GDM1 (cell line): Measurements from ENCODE around the gene SIK3.

ENCODE experiments used
- DNase-seq: peaks from one replicate; lab custom pipeline; 2025; lab: John Stamatoyannopoulos, UW

SIK3 gene

DNA sequence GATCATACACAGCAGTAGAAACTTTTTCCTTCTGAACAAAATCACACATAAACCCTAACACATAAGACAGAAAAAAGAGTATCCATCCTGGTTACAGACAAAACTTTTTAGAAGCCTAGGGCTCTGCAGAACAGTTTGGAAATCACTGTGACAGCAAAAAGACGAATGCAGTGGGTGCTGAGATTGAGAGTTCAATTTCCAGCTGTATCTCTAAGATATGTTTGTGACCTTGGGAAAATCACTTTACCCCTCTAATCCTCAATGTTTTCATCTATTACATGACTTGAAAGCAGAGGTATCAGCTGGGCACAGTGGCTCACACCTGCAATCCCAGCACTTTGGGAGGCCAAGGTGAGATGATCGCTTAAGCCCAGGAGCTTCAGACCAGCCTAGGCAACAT, 128.5 kb downstream of the SIK3 start:
- DNase-seq: no peak

DNA sequence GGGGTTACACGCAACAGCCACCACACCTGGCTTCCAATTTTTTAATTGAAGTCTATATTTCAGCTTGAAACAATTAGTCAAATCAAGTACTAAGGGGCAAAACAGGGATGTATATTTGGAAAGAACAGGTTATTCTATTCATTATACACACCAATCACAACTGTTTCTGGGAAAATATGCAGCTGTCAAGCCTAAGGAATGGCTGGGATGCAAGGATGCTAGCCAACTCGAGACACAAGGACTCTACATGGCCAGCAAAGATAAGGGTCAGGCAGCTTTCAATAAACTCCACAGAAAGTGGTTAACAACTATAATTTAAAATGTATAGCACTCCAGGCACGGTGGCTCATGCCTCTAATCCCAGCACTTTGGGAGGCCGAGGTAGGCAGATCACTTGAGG, 134.0 kb downstream of the SIK3 start:
- DNase-seq: no peak

DNA sequence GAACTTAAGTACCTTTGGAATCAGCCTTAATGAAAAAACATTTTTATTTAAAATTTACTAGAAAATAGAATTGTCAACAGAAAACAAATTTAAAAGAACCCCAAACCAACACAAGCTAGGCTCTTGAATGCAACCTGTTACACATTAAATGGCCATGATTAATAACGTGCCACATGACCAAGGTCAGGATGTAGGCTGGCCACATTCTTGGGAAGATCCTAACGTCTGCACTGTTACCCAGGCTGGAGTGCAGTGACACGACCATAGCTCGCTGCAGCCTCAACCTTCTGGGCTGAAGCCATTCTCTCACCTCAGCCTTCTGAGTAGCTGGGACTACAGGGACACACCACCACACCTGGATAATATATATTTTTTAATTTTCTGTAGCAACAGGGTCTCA, 134.4 kb downstream of the SIK3 start:
- no peak for DNase-seq

DNA sequence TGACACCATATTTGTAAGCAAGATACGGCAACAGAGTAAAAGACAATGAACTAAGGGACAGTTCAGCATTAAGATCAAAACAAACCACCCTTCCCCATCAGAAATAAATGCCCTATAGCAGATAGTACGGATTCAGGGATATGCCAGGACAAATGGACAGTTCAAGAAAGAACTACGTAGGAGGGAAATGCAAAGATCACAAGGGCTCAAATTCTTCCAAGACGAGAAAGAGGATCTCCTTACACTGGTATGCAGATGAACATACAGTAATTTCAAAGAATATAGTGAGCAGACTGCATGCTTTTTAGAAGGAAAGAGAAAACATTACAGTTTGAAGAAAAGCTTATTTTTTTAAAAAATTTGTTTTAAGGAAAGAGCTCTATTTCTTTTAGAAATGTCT, 136.1 kb downstream of the SIK3 start:
- DNase-seq: no peak

DNA sequence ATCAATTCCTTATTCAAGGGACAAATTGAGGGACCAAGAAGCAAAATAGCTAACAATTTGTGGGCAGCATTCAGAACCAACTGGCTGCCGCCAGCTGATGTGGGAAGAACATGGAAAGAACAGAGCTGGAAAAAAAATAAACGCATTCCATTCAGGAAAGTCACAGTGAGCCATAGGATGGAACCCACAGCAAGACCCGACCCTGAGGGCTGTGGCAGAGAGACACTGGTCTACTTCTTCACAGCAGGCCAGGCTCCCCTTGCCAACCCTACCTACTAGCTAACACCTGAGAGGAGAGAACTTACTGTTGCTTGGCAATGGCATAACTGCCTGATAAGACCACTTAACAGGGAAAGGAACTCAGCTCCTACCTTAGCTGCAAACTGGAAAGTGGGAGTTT, 137.3 kb downstream of the SIK3 start:
- no peak for DNase-seq

DNA sequence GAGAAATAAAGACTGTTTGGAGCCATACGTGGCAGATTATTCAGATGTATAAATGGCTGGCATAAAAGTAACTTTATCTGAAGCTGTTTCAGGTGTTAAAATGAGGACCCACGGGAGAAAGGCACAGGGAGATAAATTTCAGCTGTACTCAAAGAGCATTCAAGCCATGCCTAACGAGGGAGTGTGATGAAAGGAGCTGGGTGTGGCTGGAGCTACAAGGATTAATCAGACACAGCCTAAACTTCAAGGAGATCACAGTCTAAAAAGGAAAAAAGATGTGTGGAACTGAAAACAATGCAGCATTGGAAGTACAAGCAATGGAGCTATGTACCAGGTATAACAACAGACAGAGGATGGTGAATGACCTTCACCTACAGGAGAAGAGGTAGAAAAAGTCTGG, 140.0 kb downstream of the SIK3 start:
- DNase-seq: no peak

DNA sequence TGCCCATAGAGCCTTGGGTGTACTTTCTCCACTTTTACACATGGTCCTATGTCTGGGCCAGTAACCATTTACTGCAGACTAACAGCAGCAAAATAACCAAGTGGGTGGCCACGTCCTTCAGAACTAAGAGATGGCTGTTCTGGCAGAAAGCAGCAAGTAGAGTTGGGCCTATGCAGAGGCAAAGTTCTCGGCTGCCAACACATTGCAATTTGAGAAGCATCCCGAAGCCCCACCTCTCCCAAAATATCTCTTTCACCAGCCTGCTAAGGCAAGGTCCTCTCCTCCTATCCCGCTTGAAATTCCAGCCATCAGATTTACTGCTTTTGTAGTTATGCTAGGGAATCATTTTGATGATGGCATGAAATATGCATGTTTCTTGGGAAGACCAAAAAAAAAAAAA, 142.3 kb downstream of the SIK3 start:
- DNase-seq: no peak

DNA sequence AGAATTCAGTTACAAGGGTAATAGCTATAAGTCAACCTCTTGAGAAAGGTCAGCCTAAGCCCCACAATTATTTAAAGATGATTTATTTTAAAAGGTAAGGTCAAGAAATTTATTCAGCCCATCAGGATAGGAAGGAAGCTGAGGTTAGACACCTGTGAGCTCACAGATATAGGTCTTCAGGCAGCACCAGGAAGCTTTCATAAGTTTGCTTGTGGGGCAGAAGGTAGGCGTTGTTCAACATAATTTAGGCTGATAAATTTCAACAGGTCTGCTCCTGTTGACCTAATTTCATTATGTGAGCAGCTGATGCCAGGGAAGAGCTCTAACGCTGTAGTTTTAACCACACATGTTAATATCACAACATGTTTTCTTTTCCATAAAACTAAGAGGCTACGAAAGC, 142.7 kb downstream of the SIK3 start:
- no peak for DNase-seq

DNA sequence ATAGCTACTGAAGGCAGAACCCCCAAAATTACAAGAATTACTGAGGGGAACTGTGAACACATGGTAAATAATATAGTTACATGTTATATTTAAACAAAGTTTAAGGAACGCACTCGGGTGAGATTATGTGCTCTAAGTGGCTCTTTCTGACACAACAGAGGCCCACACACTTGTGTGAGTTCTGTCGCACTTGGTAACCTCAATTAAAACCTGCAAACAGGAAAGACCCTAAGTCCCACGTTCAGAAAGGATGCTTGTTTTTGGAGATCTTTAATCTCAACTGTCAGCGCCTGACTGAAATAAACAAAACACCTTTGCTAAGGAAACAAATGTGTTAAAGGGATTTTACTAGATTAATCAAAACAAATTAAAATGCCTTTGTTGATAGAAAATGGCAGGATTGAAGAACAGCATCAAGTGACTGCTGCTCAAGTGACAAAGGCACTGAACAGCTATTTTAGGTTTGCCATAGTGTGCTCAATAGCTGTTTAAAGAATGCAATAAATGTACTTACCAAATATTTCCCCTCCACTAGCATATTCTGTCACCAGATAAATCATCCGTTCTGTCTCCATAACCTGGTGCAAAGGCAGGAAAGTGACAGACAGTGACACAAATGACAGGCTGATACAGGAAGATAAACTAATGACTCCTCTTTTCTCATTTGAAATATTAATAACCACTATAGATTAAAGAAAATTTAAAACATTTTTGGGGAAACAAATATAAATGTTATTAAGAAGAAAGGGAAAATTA, 144.5 kb downstream of the SIK3 start:
- no peak for DNase-seq

DNA sequence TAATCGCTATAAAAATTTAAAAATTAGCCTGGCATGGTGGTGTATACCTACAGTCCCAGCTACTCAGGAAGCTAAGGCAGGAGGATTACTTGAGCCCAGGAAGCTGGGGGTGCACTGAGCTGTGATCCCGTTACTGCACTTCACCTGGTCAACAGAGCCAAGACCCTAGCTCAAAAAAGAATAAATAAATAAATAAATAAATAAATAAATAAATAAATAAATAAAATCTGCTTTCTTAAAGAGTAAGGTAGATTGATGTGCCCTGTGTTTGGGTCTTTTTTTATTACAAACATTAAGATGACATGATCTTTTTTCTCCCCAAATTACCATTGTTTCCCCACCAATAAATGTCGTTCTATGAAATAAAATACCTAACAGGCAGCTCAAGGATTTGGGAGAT, 146.5 kb downstream of the SIK3 start:
- DNase-seq: no peak

DNA sequence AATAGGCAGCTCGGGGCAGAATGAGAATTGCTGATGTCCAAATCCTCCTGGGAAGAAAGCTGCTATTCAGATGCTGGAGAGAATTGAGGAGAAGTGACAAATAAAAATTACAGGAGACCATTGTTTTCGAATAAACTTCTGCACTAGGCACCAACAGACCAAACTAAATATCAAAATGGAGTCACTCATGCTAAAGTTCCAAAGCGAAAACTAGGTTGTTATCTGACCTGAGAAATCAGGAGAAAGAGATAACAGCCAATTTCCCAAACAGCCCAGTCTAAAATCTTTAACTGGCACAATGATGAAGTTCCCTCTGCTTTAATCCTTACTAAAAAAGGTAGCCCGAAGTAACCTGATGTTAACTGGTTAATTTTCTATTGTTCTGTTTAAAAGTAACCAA, 148.0 kb downstream of the SIK3 start:
- no peak for DNase-seq

DNA sequence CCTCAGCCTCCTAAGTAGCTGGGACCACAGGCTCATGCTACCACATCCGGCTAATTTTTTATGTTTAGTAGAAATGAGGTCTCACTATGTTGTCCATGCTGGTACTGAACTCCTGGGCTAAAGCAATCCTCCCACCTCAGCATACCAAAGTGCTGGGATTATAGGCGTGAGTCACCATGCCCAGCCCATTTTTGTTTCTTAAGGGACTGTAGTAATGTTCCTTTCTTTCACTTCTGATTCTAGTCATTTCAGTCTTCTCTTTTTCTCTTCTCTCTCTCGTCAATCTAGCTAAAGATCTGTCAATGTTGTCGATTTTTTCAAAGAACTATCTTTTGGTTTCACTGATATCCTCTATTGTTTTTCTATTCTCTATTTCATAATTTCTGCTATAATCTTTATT, 149.8 kb downstream of the SIK3 start:
- no peak for DNase-seq

DNA sequence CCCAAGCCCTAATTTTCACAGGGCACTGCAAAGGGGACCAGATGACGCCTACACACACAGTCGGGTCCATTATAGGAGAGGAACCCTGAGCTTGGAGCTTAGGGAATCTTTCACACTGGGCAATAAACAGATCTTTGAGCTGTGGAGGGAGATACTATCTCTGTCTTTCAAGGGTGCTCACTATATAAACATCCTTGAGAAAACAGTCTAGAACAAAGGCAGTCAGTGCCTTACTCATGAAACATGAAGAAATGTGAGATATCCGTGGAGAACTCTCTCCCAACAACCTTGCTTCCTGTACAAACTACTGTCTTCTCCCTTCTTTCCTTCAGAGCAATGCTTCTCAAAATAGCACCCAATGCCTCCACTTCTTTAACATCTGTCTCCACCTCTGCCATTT, 151.8 kb downstream of the SIK3 start:
- no peak for DNase-seq

DNA sequence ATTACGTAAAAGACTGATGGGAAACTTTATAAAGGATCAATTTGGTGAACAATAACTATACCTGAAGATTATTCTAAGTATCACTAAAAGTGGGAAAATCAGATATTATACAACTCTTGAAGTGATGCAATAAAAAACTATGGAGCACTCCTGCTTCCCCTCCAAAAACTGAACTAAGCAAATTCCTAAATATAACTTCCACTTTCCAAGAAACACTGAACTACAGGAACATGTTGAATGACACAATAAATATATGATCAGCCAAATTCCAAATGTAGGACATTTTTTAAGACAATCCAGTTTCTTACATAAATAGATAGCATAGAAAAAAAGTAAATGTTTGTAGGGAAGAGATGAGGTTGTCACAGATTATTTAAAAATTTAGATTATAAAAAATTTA, 158.7 kb downstream of the SIK3 start:
- no peak for DNase-seq

DNA sequence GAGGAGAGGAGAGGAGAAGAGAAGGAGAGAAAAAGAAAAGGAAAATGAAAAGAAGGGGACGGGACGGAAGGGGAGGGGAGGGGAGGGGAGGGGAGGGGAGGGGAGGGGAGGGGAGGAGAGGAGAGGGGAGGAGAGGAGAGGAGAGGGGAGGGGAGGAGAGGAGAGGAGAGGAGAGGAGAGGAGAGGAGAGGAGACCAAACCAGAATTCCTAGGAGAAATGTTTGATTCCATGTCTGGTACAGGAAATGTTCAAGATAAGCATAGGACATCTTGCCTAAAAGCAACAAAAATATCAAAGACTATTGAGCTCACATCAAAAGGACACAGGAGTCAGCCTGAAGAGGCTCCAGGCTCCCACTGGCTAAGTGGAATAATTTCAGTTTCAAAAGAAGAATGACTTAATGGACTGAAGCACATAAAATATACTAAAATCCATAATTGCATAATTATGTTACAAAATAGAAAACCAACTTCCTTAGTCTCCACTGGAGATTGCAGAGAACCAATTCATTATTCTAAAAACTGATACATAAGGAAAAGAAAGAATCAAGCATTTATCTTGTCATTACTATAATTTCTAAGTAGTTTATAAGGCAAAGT, 159.7 kb downstream of the SIK3 start:
- no peak for DNase-seq

DNA sequence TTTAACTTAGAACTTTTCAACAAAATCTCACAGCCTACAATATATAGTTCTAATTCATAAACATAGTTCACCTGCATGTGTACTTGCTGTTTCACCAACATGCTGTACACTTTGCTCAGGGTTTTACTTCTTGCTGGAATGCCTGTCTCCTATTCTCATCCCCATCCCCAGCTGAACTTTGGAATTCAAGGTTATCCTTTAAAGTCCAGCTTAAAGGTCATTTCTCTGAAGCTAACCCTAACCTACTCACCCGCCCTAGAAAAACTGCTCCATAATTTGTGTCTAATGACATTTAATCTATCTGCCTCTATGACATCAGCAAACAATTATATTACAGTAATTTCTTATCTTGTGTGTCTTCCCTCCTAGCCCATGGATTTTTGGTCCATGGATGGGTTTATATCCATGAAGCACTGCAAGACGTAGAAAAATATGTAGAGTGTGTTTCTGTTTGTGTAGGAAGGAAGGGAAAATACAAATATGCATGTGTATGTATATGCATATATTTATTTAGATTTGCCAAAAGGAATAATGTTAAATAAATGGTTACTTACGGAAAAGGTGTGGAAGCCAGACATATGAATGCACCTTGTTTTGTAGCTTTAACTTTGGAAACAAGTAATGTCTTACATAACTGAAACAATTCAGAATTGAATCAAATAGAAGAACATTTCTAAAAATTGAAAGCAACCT, 161.3 kb downstream of the SIK3 start:
- no peak for DNase-seq

DNA sequence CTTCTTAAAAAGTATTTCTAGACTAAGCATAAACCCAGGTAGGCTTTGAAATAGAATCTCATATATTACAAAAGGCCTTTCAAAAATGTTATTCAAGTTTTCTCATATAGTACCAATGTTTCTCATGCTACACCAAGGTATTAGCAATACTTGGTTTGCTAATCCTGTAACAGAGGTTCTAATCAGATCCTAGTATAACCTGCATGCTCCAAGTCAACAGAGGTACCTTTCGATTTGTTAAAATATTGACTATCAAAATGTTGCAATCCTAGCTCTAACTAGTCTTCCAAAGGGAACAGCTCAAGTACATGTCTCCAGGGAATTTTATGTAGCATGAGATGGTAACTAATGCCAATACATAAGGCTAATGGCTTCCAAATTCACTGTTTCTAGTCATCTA, 162.7 kb downstream of the SIK3 start:
- no peak for DNase-seq

DNA sequence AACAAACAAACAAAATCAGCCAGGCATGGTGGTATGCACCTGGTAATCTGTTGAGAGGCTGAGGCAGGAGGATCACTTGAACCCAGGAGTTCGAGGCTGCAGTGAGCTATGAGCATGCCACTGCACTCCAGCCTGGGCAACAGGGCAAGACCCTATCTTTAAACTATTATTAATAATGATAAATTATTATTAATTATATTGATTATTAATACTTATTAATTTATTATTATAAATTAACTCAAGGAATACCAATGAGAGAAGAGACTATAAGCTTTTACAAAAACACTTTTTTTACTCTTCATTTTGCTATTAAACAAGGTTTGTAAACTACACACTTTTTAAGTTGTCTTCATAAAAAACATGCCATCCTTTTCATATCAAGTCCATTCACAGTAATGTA, 163.1 kb downstream of the SIK3 start:
- DNase-seq: no peak

DNA sequence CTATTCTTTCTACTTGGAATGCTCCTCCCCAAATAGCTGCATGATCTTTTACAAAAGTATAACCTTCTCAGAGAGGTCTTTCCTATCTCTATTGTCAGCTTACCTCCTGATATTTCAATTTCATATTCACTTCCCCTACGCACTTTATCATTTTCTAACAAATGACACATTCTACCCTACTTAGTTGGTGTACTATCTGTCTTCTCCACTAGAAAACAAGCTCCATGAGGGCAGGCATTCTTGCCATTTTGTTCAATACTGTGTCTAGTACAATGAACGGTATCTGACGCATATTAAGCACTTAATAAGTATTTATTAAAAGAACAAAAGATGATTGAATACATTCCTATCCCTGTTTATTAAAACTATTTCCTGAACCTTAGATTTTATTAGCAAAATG, 164.3 kb downstream of the SIK3 start:
- DNase-seq: no peak

DNA sequence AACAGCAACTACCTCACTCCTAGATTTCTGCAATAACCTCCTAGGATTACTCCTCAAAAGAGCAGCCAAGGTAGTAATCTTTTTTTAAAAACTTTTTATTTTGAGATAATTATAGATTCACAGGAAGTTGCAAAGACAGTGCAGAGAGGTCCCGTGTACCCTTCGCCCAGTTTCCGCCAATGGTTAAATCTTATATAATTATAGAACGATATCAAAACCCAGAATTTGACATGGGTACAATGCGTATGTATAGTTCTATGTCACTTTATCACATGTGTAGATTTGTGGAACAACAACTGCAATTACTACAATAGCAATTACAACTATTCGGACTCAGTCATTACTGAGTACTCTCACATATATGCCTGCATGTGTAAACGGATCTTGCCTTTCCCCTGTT, 166.0 kb downstream of the SIK3 start:
- DNase-seq: no peak

DNA sequence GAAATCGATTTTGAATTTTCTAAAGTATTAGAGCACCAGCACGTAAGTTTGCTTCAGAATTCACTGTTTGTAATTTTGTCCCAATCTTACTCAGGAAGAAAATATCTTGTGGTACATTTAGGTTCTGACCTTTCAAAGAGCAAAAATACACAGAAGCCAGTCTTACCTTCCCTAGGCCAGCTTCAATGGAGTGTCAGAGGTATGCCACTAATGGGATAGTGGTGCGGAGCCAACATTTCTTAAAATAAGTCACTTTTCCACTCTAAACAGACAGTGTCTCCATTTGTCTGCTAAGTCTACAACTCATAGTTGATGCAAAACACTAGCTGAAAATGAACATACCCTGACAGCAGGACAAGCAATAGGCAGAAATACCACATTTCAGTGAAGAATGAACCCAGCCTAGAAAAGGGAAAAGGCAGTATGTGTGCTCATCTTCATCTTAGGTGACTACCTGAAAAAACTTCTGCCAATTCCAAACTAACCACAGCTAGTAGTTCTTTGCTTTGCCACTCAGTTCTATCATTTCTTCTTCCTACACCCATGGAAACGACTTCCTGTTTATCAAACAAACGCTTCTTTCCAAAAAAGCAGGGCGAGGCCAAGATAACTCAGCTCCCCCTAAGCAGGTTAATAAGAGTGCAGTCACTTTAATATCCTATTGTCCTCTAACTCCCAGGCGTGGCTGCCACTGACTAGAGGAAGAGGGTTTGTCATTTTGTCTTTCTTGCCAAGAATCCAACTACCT, 166.8 kb downstream of the SIK3 start:
- no peak for DNase-seq

DNA sequence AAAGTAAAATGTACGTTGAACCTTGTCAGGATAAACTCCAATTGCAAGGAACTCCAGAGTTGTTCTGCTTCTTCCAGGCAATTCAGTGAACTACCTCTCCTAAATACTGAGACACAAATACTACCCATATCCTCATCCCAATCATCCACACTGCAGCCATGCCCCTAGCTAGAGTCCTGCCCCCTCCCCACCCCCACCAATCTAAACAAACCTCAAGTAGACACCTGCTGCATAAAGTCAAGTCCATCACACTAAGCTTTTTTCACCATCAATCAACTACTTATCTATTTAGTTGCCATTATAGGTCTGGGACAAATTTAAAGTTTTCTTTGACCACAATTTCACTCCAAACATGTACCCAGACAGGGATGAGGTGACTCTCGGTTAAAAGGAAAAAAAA, 167.6 kb downstream of the SIK3 start:
- DNase-seq: no peak

DNA sequence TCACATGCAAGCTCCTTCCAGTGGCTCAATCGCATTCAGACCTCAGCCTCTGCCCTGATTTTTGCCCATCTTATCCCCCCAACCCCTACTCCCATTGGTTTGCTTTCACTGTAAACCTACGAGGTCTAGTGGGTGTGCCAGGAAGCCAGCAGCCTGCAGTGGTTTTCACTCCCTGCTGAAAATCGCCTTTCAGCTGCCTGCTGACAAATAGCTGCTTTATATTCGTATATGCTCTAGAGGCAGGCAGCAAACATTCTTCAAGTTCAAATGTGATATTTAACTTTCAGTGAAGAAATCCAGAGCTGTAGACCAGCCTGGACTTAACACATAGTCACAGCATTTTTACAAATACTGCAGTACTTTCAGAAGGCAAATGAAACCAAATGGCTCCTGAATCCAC, 168.1 kb downstream of the SIK3 start:
- peak; percentile 7 for DNase-seq
